HG02759 (cell line): Measurements from ENCODE around the gene CDH4.
"Not testable (repeated sequence)": the region's sequence is repeated elsewhere in the genome, so short reads cannot be mapped to it uniquely, and the experiment has no call there.

Experiments
- ATAC-seq: cut with Tn5 transposase; IDR thresholded peaks from one replicate; pipeline ENCODE4 v1.9.1; 2021; ENCODE audit warnings: mild to moderate bottlenecking, moderate library complexity; ENCODE audit not compliant: unreplicated experiment

CDH4 gene

GRCh38 chr20:61379898-61380544 lies 128.0 kb downstream of the CDH4 start:
- no peak for ATAC-seq

GRCh38 chr20:61380545-61380915 lies 128.5 kb downstream of the CDH4 start:
- no peak for ATAC-seq

GRCh38 chr20:61382194-61382593 lies 130.1 kb downstream of the CDH4 start:
- ATAC-seq, result no peak

GRCh38 chr20:61385296-61385695 lies 133.2 kb downstream of the CDH4 start:
- no peak for ATAC-seq

GRCh38 chr20:61385731-61386130 lies 133.7 kb downstream of the CDH4 start:
- no peak for ATAC-seq

- no peak for ATAC-seq
Observed at GRCh38 chr20:61387204-61387953, 135.3 kb downstream of the CDH4 start.

GRCh38 chr20:61387954-61388348 lies 135.9 kb downstream of the CDH4 start:
- no peak for ATAC-seq

- ATAC-seq, result no peak
Observed at GRCh38 chr20:61389077-61389476, 137.0 kb downstream of the CDH4 start.

- ATAC-seq, result no peak
Observed at GRCh38 chr20:61391185-61391584, 139.1 kb downstream of the CDH4 start.

GRCh38 chr20:61391812-61392520 lies 139.9 kb downstream of the CDH4 start:
- no peak for ATAC-seq

GRCh38 chr20:61394088-61394799 lies 142.2 kb downstream of the CDH4 start:
- no peak for ATAC-seq

- ATAC-seq, result no peak
Observed at GRCh38 chr20:61396262-61396848, 144.3 kb downstream of the CDH4 start.

- ATAC-seq, result no peak
Observed at GRCh38 chr20:61397146-61397545, 145.1 kb downstream of the CDH4 start.

GRCh38 chr20:61397790-61398189 lies 145.7 kb downstream of the CDH4 start:
- no peak for ATAC-seq

- ATAC-seq, result no peak
Observed at GRCh38 chr20:61399433-61399832, 147.4 kb downstream of the CDH4 start.

- no peak for ATAC-seq
Observed at GRCh38 chr20:61400499-61400898, 148.4 kb downstream of the CDH4 start.

- no peak for ATAC-seq
Observed at GRCh38 chr20:61404303-61404702, 152.2 kb downstream of the CDH4 start.

GRCh38 chr20:61405007-61405406 lies 152.9 kb downstream of the CDH4 start:
- no peak for ATAC-seq

- ATAC-seq, result not testable (repeated sequence)
Observed at GRCh38 chr20:61406773-61407172, 154.7 kb downstream of the CDH4 start.

- ATAC-seq, result no peak
Observed at GRCh38 chr20:61407561-61407960, 155.5 kb downstream of the CDH4 start.
